Upper lobe of left lung (tissue), 6 donors: ENCODE measurements around the gene CHIC2. TPM values are rescaled to one million over a fixed set of nuclear protein-coding genes. Genes with fewer than 3 reads are reported as not detected.

Source experiments
- ATAC-seq, 2 donors: fragments of 200-7000 bp; cut with Tn5 transposase; one replicate each; pipeline ENCODE4 v1.9.1; 2022; ENCODE audit warnings: mild to moderate bottlenecking in 2 of 2, moderate library complexity in 2 of 2; ENCODE audit not compliant: low FRiP score in 2 of 2
- DNase-seq, 2 donors: peaks; one replicate each; pipeline ENCODE4 v3.0.0-alpha.2; 2019 to 2020
- H3K27ac ChIP-seq, 4 donors: fragments of 200-600 bp; sonication (generic); one replicate each; pipeline ENCODE4 v1.5.1; 2016 to 2019
- H3K27me3 ChIP-seq, 4 donors: fragments of 200-600 bp; sonication (generic); one replicate each; pipeline ENCODE4 v1.5.1; 2017 to 2019
- H3K36me3 ChIP-seq, 4 donors: fragments of 200-600 bp; sonication (generic); one replicate each; pipeline ENCODE4 v1.5.1; 2016 to 2019
- H3K4me1 ChIP-seq, 4 donors: fragments of 200-600 bp; sonication (generic); one replicate each; pipeline ENCODE4 v1.5.1; 2018 to 2019
- H3K4me3 ChIP-seq, 4 donors: fragments of 200-600 bp; sonication (generic); one replicate each; pipeline ENCODE4 v1.5.1; 2017 to 2019; ENCODE audit warnings: mild to moderate bottlenecking in 2 of 4, moderate library complexity in 1 of 4
- H3K9me3 ChIP-seq, 4 donors: fragments of 200-600 bp; sonication (generic); one replicate each; pipeline ENCODE4 v1.5.1; 2018 to 2019
- EP300 ChIP-seq, 4 donors: sonication (generic); formaldehyde crosslinking; IDR thresholded peaks; one replicate each; pipeline ENCODE4 v1.5.1; 2017; ENCODE audit warnings: antibody characterized with exemption in 4 of 4, control low read depth in 2 of 4
- POLR2A ChIP-seq, 4 donors: fragments of 450-650 bp; IDR thresholded peaks; one replicate each; pipeline ENCODE4 v1.5.1; 2016 to 2017; ENCODE audit warnings: antibody characterized with exemption in 4 of 4, mild to moderate bottlenecking in 2 of 4
- POLR2AphosphoS5 ChIP-seq, 2 donors: sonication (generic); formaldehyde crosslinking; IDR thresholded peaks; one replicate each; pipeline ENCODE4 v1.5.1; 2017; ENCODE audit warnings: antibody characterized with exemption in 2 of 2
- WGBS, 2 donors: methylation state at CpG; one replicate each; pipeline ENCODE4 v1.1.5; 2017 to 2018; 5-methylcytosine and 5-hydroxymethylcytosine counted together
- total RNA-seq, 6 donors: library from RNA; depleted of rRNA in 4 of 6; stranded (reverse); fragments of >200 nt in 4 of 6; gene quantifications; one replicate each; pipeline versions ENCODE4 v1.1.0 to v1.2.1, GENCODE V29; 2016 to 2021
- TF ChIP-seq, protein P1 (sequence below), 6 experiments: fragments of 450-650 bp in 4 of 6; fragments of 200-600 bp in 2 of 6; sonication (generic) in 2 of 6; IDR thresholded peaks; one replicate each; pipeline ENCODE4 v1.5.1; 2016 to 2019; ENCODE audit warnings: antibody characterized with exemption in 6 of 6
- donor health status: DM: no; HTN: no; CAD: no; lungs with moderate emphysema.
- donor health status: DM: no; HTN: yes; CAD: no; lungs with severe emphysema.

Gene CHIC2
- total RNA-seq, 6 donors from 2014 or later: 22.5 to 93.2 (median 37.6) TPM

DNA sequence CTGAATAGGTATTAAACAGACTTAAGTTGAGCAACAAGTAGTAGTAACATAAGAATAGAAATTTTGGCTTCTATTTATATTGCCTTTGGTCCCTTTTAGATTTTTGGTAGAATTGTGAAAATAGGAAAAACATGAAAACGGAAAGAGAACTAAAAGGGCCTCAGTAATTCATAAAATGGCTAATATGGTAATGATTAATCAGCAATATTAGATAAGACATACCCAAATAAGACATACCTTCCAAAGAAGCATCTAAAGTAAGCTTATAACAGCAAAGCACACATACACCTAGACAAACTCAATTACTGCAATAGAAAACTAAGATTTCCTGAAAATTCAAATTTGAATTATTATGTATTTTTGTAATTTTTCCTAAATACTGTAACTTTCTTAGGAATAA is 46.4 kb downstream of the CHIC2 start:
- Histone ChIP-seq H3K27me3 (no peaks in the 10 kb centered on the region), H3K9me3 (no peaks in the 10 kb centered on the region), H3K4me3 (no peak overlapping the region), H3K27ac (no peak overlapping the region), H3K4me1 (peaks cover 0 to 12% (median 4%) of the 10 kb centered on the region in 4 donors), H3K36me3 (peaks cover 0 to 10% (median 0%) of the 10 kb centered on the region in 4 donors)
- TF ChIP-seq POLR2AphosphoS5 (IDR thresholded peaks at IDR 0.05) (no peak), POLR2A (IDR thresholded peaks at IDR 0.05) (no peak)
- no peak for DNase-seq
- 90 to 94% methylated on average over 1 of the region's 1 CpG for WGBS, 2 donors
- no peak for ATAC-seq

DNA sequence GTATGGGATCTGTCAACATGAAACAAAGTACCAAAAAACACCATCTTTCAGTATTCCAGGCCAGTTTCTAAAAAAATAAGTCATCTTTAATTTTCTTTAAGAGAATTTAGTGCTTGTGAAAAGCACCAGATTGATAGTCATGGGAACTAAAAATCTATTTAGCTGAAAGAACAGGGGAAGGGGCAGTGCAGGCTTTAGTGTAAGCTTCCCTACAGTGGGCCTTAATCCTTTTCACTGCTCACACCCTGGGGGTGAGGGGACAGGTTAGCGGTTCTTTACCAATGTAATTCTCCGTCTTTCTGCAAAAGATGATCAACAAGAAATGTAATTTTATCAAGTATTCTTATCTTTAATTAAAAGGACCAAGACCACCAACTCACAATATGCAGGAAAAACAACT is 47.1 kb downstream of the CHIC2 start:
- no peaks in the 10 kb centered on the region for H3K9me3 ChIP-seq
- no peak overlapping the region for H3K4me3 ChIP-seq
- TF ChIP-seq POLR2A (IDR thresholded peaks at IDR 0.05) (no peak), EP300 (IDR thresholded peaks at IDR 0.05) (no peak), POLR2AphosphoS5 (IDR thresholded peaks at IDR 0.05) (no peak)
- TF ChIP-seq, protein P1, sequence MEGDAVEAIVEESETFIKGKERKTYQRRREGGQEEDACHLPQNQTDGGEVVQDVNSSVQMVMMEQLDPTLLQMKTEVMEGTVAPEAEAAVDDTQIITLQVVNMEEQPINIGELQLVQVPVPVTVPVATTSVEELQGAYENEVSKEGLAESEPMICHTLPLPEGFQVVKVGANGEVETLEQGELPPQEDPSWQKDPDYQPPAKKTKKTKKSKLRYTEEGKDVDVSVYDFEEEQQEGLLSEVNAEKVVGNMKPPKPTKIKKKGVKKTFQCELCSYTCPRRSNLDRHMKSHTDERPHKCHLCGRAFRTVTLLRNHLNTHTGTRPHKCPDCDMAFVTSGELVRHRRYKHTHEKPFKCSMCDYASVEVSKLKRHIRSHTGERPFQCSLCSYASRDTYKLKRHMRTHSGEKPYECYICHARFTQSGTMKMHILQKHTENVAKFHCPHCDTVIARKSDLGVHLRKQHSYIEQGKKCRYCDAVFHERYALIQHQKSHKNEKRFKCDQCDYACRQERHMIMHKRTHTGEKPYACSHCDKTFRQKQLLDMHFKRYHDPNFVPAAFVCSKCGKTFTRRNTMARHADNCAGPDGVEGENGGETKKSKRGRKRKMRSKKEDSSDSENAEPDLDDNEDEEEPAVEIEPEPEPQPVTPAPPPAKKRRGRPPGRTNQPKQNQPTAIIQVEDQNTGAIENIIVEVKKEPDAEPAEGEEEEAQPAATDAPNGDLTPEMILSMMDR (IDR thresholded peaks at IDR 0.05): no peak
- ATAC-seq (no peak), DNase-seq (no peak)
- H3K27me3 ChIP-seq: no peaks in the 10 kb centered on the region
- peaks cover 0 to 11% (median 0%) of the 10 kb centered on the region in 4 donors for H3K36me3 ChIP-seq
- no peak overlapping the region for H3K27ac ChIP-seq
- peaks cover 0 to 12% (median 4%) of the 10 kb centered on the region in 4 donors for H3K4me1 ChIP-seq
- WGBS, 2 donors: 95 to 98% methylated on average over 2 of the region's 2 CpGs

DNA sequence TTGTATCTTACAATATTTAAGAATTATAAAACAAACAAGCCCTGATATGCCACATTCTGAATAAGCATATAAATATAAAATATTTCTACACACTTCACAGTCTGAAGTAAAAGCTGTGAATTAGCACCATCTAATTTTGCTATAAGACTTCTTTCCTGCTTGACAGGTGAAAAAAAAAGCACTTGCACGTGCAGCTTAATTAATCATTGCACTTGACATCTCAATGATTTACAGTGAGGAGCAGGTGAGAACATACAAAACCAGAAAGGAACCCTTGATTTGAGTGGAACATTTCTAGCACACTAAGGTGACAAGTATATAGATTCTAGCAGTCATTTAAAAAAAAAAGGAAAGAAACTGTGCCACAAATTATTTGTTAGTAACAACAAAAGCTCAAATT is 47.9 kb downstream of the CHIC2 start:
- H3K36me3 ChIP-seq: peaks cover 0 to 11% (median 0%) of the 10 kb centered on the region in 4 donors
- 31 to 33% methylated on average over 1 of the region's 1 CpG for WGBS, 2 donors
- peaks cover 0 to 12% (median 4%) of the 10 kb centered on the region in 4 donors for H3K4me1 ChIP-seq
- no peaks in the 10 kb centered on the region for H3K9me3 ChIP-seq
- H3K27ac ChIP-seq: no peak overlapping the region
- no peak overlapping the region for H3K4me3 ChIP-seq
- ATAC-seq: no peak
- TF ChIP-seq, protein P1 (IDR thresholded peaks at IDR 0.05): no peak
- TF ChIP-seq POLR2A (IDR thresholded peaks at IDR 0.05): no peak
- TF ChIP-seq POLR2AphosphoS5 (IDR thresholded peaks at IDR 0.05): no peak
- TF ChIP-seq EP300 (IDR thresholded peaks at IDR 0.05): no peak
- H3K27me3 ChIP-seq: no peaks in the 10 kb centered on the region
- DNase-seq: no peak

DNA sequence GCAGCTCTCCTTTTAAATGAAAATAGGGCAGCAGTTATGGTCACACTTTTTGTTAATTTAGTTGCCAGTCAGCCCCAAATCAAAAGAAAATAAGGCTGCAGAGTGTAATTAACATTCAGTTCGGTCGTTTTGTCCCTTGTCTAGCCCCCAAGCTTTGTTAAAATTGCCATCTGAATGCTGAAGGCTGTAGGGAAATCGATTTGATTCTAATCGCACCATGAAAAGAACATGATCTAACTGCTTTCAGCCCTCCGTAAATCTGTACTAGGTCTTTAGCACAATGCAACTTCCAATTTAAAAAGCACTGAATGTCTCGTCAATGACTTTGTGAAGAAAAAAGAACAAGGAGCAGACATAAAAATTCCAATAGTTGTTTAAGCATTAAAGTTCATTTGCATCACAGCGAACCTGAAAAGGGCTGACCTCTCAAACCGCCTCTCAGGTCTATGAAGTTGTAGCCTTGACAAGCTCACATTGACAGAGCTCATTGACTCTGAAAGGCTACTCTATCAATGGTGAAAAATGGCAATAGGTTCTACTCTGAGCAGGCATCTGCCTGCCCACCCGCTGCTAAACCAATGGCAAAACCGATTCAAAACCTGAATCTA is 48.9 kb downstream of the CHIC2 start:
- Histone ChIP-seq H3K36me3 (peaks cover 0 to 11% (median 0%) of the 10 kb centered on the region in 4 donors), H3K4me1 (peaks cover 0 to 12% (median 4%) of the 10 kb centered on the region in 4 donors), H3K9me3 (no peaks in the 10 kb centered on the region), H3K4me3 (no peak overlapping the region), H3K27me3 (no peaks in the 10 kb centered on the region), H3K27ac (no peak overlapping the region)
- no peak for DNase-seq
- WGBS, 2 donors: 93 to 94% methylated on average over 10 of the region's 10 CpGs
- ATAC-seq: no peak
- TF ChIP-seq, protein P1 (IDR thresholded peaks at IDR 0.05): no peak
- TF ChIP-seq EP300 (IDR thresholded peaks at IDR 0.05) (no peak), POLR2A (IDR thresholded peaks at IDR 0.05) (no peak), POLR2AphosphoS5 (IDR thresholded peaks at IDR 0.05) (no peak)

DNA sequence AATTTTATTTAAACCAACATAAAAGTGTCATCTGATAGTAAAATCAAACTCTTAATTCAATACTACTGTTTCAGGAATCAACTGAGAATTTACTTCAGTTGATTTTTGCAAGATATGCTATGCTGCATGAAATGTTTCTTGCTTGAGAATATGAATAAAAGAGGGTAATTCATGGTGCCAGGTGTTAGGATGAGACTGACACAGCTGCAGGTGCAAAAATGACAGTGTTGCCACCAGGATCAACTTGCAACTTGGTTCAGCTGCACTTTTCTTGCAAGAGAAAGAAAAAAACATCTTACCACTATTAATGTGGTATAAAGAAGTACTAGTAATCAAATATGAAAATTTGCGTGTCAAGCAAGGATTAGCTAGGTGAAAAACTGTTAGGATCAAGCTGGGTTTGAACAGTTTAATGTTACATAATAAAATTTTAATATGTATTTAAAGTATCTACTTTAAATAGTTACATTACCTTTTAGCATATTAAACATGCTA is 49.7 kb downstream of the CHIC2 start:
- Histone ChIP-seq H3K27ac (no peak overlapping the region), H3K9me3 (no peaks in the 10 kb centered on the region), H3K27me3 (no peaks in the 10 kb centered on the region), H3K36me3 (peaks cover 0 to 13% (median 0%) of the 10 kb centered on the region in 4 donors), H3K4me1 (peaks cover 0 to 12% (median 4%) of the 10 kb centered on the region in 4 donors), H3K4me3 (no peak overlapping the region)
- DNase-seq: no peak
- ATAC-seq: no peak
- 95% methylated on average over 1 of the region's 1 CpG for WGBS, 2 donors
- TF ChIP-seq POLR2A (IDR thresholded peaks at IDR 0.05) (no peak), POLR2AphosphoS5 (IDR thresholded peaks at IDR 0.05) (no peak), EP300 (IDR thresholded peaks at IDR 0.05) (no peak)
- TF ChIP-seq, protein P1 (IDR thresholded peaks at IDR 0.05): no peak
